ENCODE results near the gene TMEM256.
A peak's percentile ranks its signal among the peaks of the same experiment; 100 is the strongest.

The TMEM256 gene

GRCh38 chr17:7429722-7430121, 25.8 kb upstream of the TMEM256 start:
- no peak for DNase-seq (ENCODE audit: low spot score)

- DNase-seq (ENCODE audit: low spot score), result no peak
Observed at GRCh38 chr17:7428557-7428956, 24.7 kb upstream of the TMEM256 start, which contains the start of gene SPEM3. Gene SPEM3, plus strand, starts transcription at chr17:7428857. Its CDS starts 46 bp downstream, at chr17:7428903.

- no peak for DNase-seq (ENCODE audit: low spot score)
Observed at GRCh38 chr17:7427549-7427948, 23.7 kb upstream of the TMEM256 start.

GRCh38 chr17:7426896-7427489, 23.1 kb upstream of the TMEM256 start:
- no peak for DNase-seq (ENCODE audit: low spot score)

GRCh38 chr17:7426203-7426863, 22.4 kb upstream of the TMEM256 start:
- no peak for DNase-seq (ENCODE audit: low spot score)

GRCh38 chr17:7425756-7426155, 21.9 kb upstream of the TMEM256 start:
- DNase-seq (ENCODE audit: low spot score), result no peak

- no peak for DNase-seq (ENCODE audit: low spot score)
Observed at GRCh38 chr17:7425316-7425715, 21.4 kb upstream of the TMEM256 start, which contains the start of gene SPEM2. Gene SPEM2, plus strand, starts transcription at chr17:7425616. Its CDS starts 73 bp downstream, at chr17:7425689.

GRCh38 chr17:7423679-7424078, 19.8 kb upstream of the TMEM256 start:
- DNase-seq (ENCODE audit: low spot score), result no peak

GRCh38 chr17:7421186-7421585, 17.3 kb upstream of the TMEM256 start:
- DNase-seq (ENCODE audit: low spot score), result no peak

GRCh38 chr17:7419819-7420610, 16.1 kb upstream of the TMEM256 start, which contains the start of gene SPEM1:
Gene SPEM1, plus strand, starts transcription at chr17:7420324. Its CDS starts 61 bp downstream, at chr17:7420385.
- DNase-seq (ENCODE audit: low spot score), result no peak

GRCh38 chr17:7418472-7419152, 14.7 kb upstream of the TMEM256 start:
- DNase-seq (ENCODE audit: low spot score), result no peak

- DNase-seq (ENCODE audit: low spot score), result no peak
Observed at GRCh38 chr17:7417056-7417655, 13.3 kb upstream of the TMEM256 start.

GRCh38 chr17:7416323-7416722, 12.4 kb upstream of the TMEM256 start:
- DNase-seq (ENCODE audit: low spot score), result no peak

- DNase-seq (ENCODE audit: low spot score), result no peak
Observed at GRCh38 chr17:7415784-7416183, 11.9 kb upstream of the TMEM256 start.

- no peak for DNase-seq (ENCODE audit: low spot score)
Observed at GRCh38 chr17:7414837-7415236, 10.9 kb upstream of the TMEM256 start.

- no peak for DNase-seq (ENCODE audit: low spot score)
Observed at GRCh38 chr17:7413346-7413985, 9.6 kb upstream of the TMEM256 start.

- no peak for DNase-seq (ENCODE audit: low spot score)
Observed at GRCh38 chr17:7411427-7411750, 7.5 kb upstream of the TMEM256 start.

- no peak for DNase-seq (ENCODE audit: low spot score)
Observed at GRCh38 chr17:7410634-7411426, 6.9 kb upstream of the TMEM256 start.

- DNase-seq (ENCODE audit: low spot score), result no peak
Observed at GRCh38 chr17:7409716-7410115, 5.8 kb upstream of the TMEM256 start.

GRCh38 chr17:7408863-7409262, 5.0 kb upstream of the TMEM256 start:
- no peak for DNase-seq (ENCODE audit: low spot score)

- DNase-seq (ENCODE audit: low spot score), result peak; percentile 19
Observed at GRCh38 chr17:7408252-7408727, 4.4 kb upstream of the TMEM256 start.
